NCI-H2196 treated with DMSO at 0.1 percent for 48 hours (cell line): Measurements from ENCODE around the gene MYH7.
"Not testable (repeated sequence)": the region's sequence is repeated elsewhere in the genome, so short reads cannot be mapped to it uniquely, and the experiment has no call there.

Experiments used
- DNase-seq: peaks from one replicate; lab custom pipeline; 2025; ENCODE audit not compliant: unreplicated experiment; lab: John Stamatoyannopoulos, UW

The MYH7 gene

DNA sequence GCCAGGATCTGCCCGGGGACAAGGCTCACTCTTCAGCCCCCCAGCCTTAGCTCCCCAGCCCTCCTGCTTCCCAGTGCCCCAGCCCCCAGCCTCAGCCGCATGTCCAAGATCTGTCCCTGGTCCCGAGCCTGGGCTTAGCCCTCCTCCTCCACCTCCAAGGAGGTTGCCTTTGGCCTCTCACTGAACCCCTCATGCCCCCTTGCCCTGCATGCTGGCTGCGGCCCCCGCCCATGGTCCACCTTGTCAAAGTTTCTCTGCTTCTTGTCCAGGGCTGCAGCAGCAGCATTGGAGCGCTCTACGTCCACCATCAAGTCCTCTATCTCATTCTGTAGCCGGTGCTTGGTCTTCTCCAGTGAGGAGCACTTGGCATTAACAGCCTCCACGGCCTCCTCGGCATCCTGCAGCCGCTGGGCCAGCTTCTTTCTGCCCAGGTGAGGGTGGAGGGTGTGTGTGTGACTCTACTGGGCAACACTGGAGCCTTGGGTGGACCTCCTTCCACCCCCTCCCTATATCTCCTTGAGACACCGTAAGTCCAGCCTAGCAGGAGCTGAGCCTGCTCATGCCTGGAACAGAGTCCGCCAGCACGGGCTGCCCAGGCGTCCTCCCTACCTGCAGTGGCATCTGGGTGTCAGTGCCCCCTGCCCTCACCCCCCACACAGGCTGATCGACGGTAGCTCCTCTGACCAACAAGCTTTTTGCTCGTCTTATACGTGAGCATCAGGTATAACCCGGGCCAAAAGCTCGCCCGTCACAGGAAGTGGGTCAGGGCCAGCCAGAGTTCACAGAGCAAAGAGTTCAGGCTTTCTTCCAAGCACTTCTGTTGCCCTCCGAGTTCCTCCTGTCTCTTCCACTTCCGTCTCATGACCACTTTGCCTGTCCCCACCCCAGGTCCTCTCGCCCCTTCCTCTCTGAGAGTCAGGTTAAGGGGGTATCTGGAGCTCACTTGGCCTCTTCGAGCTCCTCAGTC is 47.3 kb downstream of the MYH7 start:
- no peak for DNase-seq

- DNase-seq = no peak
Measured at GRCh38 chr14:23386999-23387398, 48.5 kb downstream of the MYH7 start.

- DNase-seq = not testable (repeated sequence)
Measured at GRCh38 chr14:23386266-23386657, 49.2 kb downstream of the MYH7 start.

DNA sequence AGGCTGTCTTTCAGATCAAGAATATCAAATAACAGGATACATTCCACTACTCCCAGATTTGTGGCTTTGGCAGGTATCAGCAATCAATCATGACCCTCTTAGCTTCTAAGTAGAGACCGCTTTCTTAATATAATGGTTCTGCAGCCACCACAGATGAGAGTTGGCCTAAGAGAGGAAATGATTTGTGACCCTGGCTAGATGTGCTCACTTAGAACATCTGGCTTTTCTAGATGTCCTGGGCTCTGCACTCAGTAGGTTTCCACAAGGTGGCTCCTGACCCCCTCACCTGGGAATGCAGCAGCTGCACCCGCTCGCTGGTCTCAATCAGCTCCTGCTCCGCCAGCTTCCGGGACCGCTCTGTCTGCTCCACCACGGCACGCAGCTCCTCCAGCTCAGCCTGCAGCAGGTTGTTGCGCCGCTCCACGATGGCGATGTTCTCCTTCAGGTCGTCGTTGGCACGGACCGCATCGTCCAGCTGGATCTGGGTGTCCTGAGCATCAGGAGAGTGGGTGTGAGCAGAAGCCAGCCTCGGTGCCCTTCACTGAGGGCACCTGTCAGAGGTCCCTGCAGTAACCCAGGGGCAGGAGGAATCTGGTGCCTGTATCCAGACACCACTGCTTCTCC is 49.7 kb downstream of the MYH7 start:
- DNase-seq = no peak

GRCh38 chr14:23385244-23385641 is 50.2 kb downstream of the MYH7 start:
- no peak for DNase-seq

DNA sequence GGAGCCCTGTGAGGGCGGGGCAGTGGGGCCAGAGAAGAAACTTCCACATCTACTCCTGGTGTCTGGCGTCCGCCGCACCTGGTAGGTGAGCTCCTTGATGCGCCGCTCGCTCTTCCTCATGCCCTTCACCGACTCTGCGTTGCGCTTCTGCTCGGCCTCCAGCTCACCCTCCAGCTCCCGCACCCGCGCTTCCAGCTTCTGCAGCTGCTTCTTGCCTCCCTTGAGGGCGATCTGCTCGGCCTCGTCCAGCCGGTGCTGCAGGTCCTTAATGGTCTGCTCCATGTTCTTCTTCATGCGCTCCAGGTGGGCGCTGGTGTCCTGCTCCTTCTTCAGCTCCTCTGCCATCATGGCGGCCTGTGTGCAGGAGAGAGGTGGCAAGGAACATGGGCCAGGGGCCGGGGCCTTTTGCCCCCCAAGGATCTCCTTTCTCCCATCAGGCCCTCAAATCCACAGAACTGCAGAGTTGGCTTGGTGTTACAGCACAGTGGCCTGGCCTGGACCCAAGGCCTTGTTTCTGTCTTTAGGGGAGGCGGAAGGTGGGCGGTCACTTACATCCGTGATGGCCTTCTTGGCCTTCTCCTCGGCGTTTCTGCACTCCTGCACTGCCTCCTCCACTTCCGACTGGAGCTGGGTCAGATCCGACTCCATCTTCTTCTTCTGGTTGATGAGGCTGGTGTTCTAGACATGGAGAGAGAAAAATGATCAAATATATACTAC is 50.9 kb downstream of the MYH7 start:
- no peak for DNase-seq

- DNase-seq = no peak
Measured at GRCh38 chr14:23382731-23383440, 52.6 kb downstream of the MYH7 start.

- no peak for DNase-seq
Measured at GRCh38 chr14:23382276-23382675, 53.2 kb downstream of the MYH7 start.

DNA sequence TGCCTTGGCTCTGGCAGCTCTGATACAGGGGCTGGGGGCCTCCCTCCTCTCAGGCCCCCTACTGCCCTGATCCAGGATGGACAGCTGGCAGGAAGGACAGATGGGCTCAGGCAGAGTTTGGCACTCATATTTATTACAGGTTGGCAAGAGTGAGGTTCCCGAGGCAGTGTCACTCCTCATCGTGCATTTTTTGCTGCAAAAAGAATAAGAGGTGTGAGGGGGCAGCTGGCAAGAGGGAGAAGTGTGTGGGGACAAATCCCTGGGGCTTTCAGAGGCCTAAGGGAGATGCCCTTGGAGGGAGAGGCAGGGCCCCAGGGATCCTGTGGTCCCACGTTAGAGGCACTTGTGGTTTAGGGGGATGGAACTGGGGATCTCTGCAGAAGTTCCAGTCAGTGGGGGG is 53.6 kb downstream of the MYH7 start:
- peak; percentile 85 for DNase-seq

DNA sequence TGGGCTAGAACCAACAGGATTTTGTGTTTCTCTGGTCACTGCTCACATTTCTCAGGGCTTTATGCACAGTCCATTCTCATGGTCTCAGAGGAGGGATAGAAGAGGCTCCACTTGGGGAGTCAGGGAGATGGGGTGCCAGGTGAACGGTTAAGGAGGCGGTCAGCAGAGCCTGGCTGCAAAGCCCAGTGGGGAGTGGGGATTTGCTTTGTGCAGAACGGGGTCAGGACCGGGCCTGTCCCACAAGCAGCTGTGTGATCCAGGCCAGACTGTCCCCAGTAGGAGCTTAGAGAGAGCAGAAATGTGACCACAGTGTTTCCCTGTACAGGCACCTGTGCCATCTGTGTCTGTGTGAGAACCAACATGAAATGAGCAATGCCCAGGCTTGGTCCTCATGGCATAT is 54.5 kb downstream of the MYH7 start:
- no peak for DNase-seq

DNA sequence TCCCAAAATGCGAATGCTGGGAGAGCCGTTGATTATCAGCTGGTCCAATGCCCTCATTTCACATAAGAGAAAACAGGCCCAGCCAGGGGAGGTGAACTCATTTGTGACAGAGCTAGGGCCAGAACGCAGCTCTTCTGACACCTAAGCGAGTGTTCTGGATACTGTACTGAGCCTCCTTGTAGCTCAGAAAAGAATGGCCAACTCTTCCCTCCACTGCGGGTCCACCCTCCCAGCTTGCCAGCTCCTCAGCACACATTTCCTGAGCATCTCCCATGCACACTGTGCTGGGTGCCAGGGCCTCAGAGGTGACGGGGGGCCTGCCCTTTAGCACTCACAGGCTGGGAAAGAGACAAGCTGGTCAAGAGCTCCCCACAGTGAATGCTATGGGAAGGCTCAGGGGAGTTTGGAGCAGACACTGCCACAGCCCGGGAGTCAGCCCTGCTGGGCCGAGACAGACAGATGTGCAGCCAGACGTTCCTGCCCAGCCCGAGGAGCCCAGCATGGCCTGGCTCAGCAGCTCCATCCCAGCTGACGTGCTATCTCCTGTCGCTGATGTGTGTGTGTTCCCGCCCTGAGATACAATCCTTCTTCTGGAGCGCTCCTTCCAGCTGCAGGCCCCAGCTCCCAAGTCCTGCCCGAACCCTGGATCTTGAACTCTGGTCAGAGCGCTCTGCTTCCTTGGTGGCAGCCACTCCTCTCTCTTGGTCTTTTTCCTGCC is 55.1 kb downstream of the MYH7 start:
- no peak for DNase-seq

DNA sequence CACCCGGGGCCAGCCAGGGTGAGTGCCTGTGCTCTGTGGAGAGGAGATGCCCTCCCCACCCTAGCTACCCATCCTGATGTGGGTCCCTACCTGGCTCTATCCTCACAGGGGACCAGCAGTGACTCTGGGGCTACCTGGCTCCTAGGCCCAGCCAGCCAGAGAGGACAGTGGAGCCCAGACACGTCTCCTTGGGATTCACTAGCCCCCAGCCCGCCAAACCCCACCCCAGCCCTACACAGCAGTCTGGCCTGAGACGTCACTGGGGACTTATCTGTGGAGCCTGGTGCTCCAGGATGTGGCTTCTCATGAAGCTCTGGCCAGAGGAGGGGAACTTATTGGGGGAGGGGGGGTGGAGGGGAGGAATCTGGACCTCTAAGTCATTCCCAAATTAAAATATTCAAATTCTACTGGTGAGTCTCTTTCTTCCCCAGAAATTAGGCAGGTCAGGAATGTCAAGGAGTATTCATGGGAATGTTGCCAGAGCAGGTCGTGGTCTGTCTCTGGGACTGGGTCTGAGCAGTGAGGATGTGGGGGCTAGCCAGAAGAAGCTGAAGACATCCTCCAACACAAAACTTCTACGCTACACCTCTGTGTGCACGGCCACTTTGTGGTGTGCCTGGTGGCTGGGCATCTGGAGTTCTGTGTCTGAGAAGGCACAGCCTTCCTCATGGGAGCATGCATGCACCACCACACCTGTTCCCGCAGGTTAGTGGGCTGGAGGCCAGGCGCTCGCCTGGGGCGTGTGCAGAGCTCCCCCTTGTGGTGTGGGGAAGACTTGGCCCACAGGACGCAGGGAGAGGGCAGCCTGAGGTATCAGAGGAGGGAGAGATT is 55.9 kb downstream of the MYH7 start:
- peak; percentile 40 for DNase-seq

- DNase-seq = no peak
Measured at GRCh38 chr14:23378612-23379220, 56.7 kb downstream of the MYH7 start.

DNA sequence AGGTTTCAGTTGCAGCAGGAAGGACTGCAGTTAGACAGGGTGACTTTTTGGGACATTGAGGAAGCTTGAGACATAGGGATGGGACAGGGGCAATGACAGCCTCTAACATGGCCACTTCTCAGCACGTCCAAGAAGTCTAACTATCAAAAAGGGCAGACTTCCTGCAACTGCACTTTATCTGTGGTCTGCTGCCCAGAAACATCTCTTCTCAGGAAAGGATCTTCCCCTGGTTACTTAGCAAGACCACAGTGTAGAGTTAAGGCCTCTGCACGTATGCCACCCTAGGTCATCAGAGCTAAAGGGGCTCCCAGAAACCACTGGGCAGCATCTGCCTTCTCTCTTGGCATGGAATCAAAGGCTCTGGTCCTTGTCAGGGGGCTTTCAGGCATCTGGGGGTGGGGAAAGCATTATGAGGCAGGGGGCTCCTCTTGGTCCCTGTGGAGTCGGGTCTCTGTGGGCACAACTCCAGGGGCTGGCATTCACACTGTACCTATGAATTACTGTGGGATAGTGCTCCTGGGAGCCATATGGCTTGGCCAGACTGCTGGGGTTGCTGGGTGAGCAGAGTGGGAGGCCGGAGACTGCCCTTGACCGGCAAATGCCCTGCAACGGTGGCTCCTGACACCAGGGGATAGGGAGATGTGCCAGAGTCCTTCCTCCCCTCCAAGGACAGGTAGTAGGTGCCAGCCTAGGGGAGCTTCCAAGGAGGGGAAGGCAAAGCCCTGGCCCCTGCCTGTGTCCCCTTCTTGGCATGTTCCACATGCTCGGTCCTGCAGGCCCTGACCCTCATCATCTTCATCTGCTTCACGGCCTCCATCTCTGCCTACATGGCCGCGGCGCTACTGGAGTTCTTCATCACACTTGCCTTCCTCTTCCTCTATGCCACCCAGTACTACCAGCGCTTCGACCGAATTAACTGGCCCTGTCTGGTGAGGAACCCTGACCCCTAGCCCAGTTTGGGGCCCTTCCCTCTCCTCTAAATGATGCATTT is 57.6 kb downstream of the MYH7 start:
- DNase-seq = no peak

- DNase-seq = no peak
Measured at GRCh38 chr14:23377198-23377550, 58.3 kb downstream of the MYH7 start.

- no peak for DNase-seq
Measured at GRCh38 chr14:23376482-23377197, 58.8 kb downstream of the MYH7 start, which contains the start of gene CMTM5. TSS of gene CMTM5 (plus strand) at chr14:23377046. CDS start at chr14:23377252, 206 bp downstream.

GRCh38 chr14:23375527-23376251 is 59.8 kb downstream of the MYH7 start:
- no peak for DNase-seq
